SK-N-SH treated with all-trans-retinoic acid at 6 μM for 48 hours (cell line): ENCODE measurements around the gene VANGL1.

Source experiments
- ARNTL ChIP-seq: fragments of 450-650 bp; formaldehyde crosslinking; IDR thresholded peaks from 2 replicates; pipeline ENCODE4 v1.5.0; 2020; ENCODE audit warnings: low read depth, mild to moderate bottlenecking, moderate library complexity, borderline replicate concordance
- BACH2 ChIP-seq: fragments of 250-450 bp; sonication (Bioruptor Pico); IDR thresholded peaks from 2 replicates; pipeline ENCODE4 v1.9.0; 2021; ENCODE audit warnings: mild to moderate bottlenecking, borderline replicate concordance
- ESRRG ChIP-seq: fragments of 250-450 bp; sonication (Bioruptor Pico); IDR thresholded peaks from 2 replicates; pipeline ENCODE4 v1.6.1; 2021; ENCODE audit warnings: mild to moderate bottlenecking
- PPARA ChIP-seq: fragments of 250-450 bp; sonication (Bioruptor Pico); IDR thresholded peaks from 2 replicates; pipeline ENCODE4 v1.5.0; 2020; ENCODE audit warnings: mild to moderate bottlenecking, borderline replicate concordance
- RARB ChIP-seq: fragments of 250-450 bp; sonication (Bioruptor Pico); IDR thresholded peaks from 2 replicates; pipeline ENCODE4 v1.8.0; 2021; ENCODE audit warnings: mild to moderate bottlenecking, moderate library complexity
- SNAI2 ChIP-seq: fragments of 250-450 bp; sonication (Bioruptor Pico); IDR thresholded peaks from 2 replicates; pipeline ENCODE4 v1.5.0; 2020; ENCODE audit warnings: mild to moderate bottlenecking, moderate library complexity
- TOX ChIP-seq: fragments of 250-450 bp; sonication (Bioruptor Pico); IDR thresholded peaks from 2 replicates; pipeline ENCODE4 v1.8.0; 2021; ENCODE audit warnings: mild to moderate bottlenecking, moderate library complexity, borderline replicate concordance
- ZC3H10 ChIP-seq: fragments of 250-450 bp; sonication (Bioruptor Pico); IDR thresholded peaks from 2 replicates; pipeline ENCODE4 v1.5.1; 2021; ENCODE audit warnings: mild to moderate bottlenecking, moderate library complexity
- ZNF565 ChIP-seq: fragments of 450-650 bp; formaldehyde crosslinking; conservative IDR thresholded peaks from 2 replicates; pipeline ENCODE4 v1.5.0; 2020; ENCODE audit warnings: low read depth, mild to moderate bottlenecking, moderate library complexity
- ZNF70 ChIP-seq: fragments of 450-650 bp; formaldehyde crosslinking; IDR thresholded peaks from 2 replicates; pipeline ENCODE4 v1.5.0; 2020; ENCODE audit warnings: mild to moderate bottlenecking, moderate library complexity
- TF ChIP-seq, protein P1 (sequence below): fragments of 250-450 bp; sonication (Bioruptor Pico); IDR thresholded peaks from 2 replicates; pipeline ENCODE4 v1.8.0; 2021; ENCODE audit warnings: low read depth, mild to moderate bottlenecking, moderate library complexity, borderline replicate concordance
- TF ChIP-seq, protein P2 (sequence below): fragments of 250-450 bp; sonication (Bioruptor Pico); IDR thresholded peaks from 2 replicates; pipeline ENCODE4 v1.5.1; 2021; ENCODE audit warnings: mild to moderate bottlenecking, moderate library complexity
- TF ChIP-seq, protein P3 (sequence below): fragments of 250-450 bp; sonication (Bioruptor Pico); IDR thresholded peaks from 2 replicates; pipeline ENCODE4 v1.8.0; 2020; ENCODE audit warnings: mild to moderate bottlenecking, moderate library complexity, borderline replicate concordance

DNA sequence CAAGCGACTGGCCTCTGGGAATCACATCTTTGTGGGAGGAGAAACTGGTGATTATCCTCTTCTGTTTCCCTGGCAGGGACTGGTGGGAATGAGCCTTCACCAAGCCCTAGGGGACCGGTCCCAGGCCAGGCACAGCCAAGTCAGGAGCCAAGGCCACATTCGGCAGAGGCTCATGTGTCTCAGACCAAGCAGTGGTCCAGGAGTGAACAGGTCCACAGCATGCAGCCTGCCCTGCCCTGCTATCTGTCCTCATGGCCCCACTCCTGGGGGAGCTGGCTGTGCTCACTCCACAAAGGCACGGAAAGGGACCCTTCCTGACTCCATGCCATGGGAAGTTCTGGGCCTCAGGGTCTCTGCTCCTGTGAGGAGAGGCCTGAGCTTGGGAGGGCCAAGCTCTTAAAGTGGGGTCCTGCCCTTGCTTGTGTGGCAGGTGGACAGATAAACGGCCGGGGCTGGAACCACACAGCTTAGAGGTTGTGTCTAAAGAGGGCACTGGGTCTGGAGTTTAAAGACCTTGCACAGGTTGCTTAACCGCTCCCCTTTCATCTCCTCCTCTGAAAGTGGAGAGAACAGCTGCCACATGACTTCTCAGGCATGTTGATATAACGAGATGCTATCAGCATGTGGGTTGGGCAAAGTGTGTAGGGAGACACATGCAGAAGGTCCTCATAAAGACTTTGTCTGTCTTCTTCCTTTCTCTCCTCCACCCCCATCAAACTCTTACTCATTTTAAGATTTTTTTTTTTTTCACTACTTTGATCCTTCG, 69.3 kb downstream of the VANGL1 start:
- no peak for TF ChIP-seq PPARA (CRISPR knock-in tag)
- no peak for TF ChIP-seq BACH2 (CRISPR knock-in tag)
- no peak for TF ChIP-seq ARNTL (CRISPR knock-in tag)
- no peak for TF ChIP-seq SNAI2
- TF ChIP-seq, protein P1, sequence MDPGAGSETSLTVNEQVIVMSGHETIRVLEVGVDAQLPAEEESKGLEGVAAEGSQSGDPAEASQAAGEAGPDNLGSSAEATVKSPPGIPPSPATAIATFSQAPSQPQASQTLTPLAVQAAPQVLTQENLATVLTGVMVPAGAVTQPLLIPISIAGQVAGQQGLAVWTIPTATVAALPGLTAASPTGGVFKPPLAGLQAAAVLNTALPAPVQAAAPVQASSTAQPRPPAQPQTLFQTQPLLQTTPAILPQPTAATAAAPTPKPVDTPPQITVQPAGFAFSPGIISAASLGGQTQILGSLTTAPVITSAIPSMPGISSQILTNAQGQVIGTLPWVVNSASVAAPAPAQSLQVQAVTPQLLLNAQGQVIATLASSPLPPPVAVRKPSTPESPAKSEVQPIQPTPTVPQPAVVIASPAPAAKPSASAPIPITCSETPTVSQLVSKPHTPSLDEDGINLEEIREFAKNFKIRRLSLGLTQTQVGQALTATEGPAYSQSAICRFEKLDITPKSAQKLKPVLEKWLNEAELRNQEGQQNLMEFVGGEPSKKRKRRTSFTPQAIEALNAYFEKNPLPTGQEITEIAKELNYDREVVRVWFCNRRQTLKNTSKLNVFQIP (CRISPR knock-in tag), result no peak
- TF ChIP-seq, protein P2, sequence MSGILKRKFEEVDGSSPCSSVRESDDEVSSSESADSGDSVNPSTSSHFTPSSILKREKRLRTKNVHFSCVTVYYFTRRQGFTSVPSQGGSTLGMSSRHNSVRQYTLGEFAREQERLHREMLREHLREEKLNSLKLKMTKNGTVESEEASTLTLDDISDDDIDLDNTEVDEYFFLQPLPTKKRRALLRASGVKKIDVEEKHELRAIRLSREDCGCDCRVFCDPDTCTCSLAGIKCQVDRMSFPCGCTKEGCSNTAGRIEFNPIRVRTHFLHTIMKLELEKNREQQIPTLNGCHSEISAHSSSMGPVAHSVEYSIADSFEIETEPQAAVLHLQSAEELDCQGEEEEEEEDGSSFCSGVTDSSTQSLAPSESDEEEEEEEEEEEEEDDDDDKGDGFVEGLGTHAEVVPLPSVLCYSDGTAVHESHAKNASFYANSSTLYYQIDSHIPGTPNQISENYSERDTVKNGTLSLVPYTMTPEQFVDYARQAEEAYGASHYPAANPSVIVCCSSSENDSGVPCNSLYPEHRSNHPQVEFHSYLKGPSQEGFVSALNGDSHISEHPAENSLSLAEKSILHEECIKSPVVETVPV (CRISPR knock-in tag), result no peak
- no peak for TF ChIP-seq ZNF565 (CRISPR knock-in tag)
- TF ChIP-seq ZNF70 (CRISPR knock-in tag), result no peak
- TF ChIP-seq TOX (CRISPR knock-in tag), result no peak
- no peak for TF ChIP-seq RARB (CRISPR knock-in tag)
- TF ChIP-seq ESRRG (CRISPR knock-in tag), result no peak
- TF ChIP-seq, protein P3, sequence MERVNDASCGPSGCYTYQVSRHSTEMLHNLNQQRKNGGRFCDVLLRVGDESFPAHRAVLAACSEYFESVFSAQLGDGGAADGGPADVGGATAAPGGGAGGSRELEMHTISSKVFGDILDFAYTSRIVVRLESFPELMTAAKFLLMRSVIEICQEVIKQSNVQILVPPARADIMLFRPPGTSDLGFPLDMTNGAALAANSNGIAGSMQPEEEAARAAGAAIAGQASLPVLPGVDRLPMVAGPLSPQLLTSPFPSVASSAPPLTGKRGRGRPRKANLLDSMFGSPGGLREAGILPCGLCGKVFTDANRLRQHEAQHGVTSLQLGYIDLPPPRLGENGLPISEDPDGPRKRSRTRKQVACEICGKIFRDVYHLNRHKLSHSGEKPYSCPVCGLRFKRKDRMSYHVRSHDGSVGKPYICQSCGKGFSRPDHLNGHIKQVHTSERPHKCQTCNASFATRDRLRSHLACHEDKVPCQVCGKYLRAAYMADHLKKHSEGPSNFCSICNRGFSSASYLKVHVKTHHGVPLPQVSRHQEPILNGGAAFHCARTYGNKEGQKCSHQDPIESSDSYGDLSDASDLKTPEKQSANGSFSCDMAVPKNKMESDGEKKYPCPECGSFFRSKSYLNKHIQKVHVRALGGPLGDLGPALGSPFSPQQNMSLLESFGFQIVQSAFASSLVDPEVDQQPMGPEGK, result no peak
- TF ChIP-seq ZC3H10 (CRISPR knock-in tag), result no peak
